Measurements from ENCODE around the gene FLNB.

FLNB gene

DNA sequence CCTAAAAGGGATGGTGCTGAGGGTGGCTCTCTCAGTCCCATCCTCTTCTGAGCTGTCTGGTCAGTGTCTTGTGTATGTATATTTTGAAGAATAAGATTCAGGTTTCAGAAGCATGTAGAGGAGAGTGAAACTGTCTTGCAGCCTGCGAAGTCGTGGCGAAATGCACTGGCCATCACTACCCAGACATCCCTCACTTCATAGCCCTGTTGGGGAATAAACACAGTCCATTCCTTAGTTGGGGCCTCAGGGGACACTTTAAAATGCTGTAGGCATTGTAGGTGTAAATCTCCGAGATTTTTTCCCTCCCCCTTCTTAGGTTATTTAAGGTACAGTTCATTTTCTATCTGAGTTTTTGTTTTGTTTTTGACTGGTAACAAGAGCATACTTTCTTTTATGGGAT lies 108.8 kb downstream of the FLNB start:
- Histone ChIP-seq H2BK120ac (ENCODE audit: low read depth, low read length) (no peak overlapping the region), H3K4ac (ENCODE audit: low read depth in 1 of 2, low read length in 2 of 2) (no peak overlapping the region), H3K4me3 (ENCODE audit: insufficient read depth in 1 of 2, low read depth in 1 of 2, low read length in 2 of 2) (peak overlapping the region in 1 of 2 experiments; percentile 59), H2BK15ac (ENCODE audit: low read depth, poor library complexity, severe bottlenecking) (no peak overlapping the region), H2BK5ac (ENCODE audit: low read depth, low read length, poor library complexity, severe bottlenecking) (no peak overlapping the region), H2AK5ac (ENCODE audit: low read length, severe bottlenecking) (no peak overlapping the region), H4K91ac (ENCODE audit: low read length) (no peak overlapping the region), H4K8ac (ENCODE audit: low read length) (no peak overlapping the region), H3K4me1 (ENCODE audit: control insufficient read depth, insufficient read depth, low read depth, low read length) (peaks cover 5% of the 10 kb centered on the region), H3K36me3 (ENCODE audit: control insufficient read depth in 1 of 2, insufficient read depth in 2 of 2, low read depth in 1 of 2, low read length in 2 of 2) (peaks cover 70 to 77% of the 10 kb centered on the region in 2 experiments), H3K14ac (ENCODE audit: low read length in 2 of 2) (no peak overlapping the region), H3K9me3 (ENCODE audit: control insufficient read depth, low read length) (no peaks in the 10 kb centered on the region), H2AFZ (ENCODE audit: low read depth, low read length) (no peak overlapping the region), H3K23ac (ENCODE audit: low read length in 2 of 2) (no peak overlapping the region), H3K9ac (ENCODE audit: low read length) (peak overlapping the region; percentile 82), H3K79me1 (replicated peaks; ENCODE audit: low read length, poor library complexity, severe bottlenecking) (peaks cover 23% of the 10 kb centered on the region), H3K27ac (ENCODE audit: low read length, poor library complexity, severe bottlenecking) (no peak overlapping the region), H3K4me2 (ENCODE audit: low read length, poor library complexity, severe bottlenecking) (no peak overlapping the region), H3K27me3 (ENCODE audit: control insufficient read depth in 1 of 2, insufficient read depth in 1 of 2, low read length in 2 of 2) (no peaks in the 10 kb centered on the region), H2BK12ac (ENCODE audit: low read length in 2 of 2) (no peak overlapping the region), H3K18ac (ENCODE audit: low read depth in 1 of 2, low read length in 2 of 2) (no peak overlapping the region)
- no peak for DNase-seq
- no CpG with 5 or more reads among the region's 4 CpGs for WGBS

DNA sequence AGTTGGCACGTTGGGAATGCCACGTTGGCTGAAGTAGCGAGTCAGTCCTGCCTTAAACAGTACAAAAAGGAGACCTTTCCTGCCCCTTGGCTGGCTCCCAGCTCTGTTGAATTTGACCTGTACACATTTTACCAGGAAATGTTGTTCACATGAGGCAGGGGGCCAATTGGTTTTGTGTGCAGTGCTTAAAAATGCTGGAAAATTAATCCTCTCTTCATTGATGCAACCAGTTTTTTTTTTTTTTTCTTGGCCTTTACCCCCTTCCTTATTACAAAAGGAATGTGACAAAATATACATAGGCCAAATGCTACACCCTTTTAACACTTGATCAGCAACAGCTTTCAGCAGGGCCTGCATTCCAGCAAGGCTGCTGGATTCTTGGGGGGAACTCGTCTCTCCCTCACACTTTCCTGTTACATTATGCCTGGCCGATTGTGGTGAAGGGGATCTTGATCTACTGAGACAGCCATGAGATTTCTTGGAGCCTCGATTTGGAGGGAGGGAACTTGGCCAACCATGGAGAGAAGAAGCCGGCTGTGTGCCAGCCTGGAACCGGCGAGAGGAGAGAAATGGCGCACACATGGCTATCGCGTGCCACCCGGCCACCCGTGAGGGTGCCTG lies 109.4 kb downstream of the FLNB start:
- no peak overlapping the region for H3K4me2 ChIP-seq (ENCODE audit: low read length, poor library complexity, severe bottlenecking)
- no peak overlapping the region for H3K4ac ChIP-seq (ENCODE audit: low read depth in 1 of 2, low read length in 2 of 2)
- no peak overlapping the region for H2BK15ac ChIP-seq (ENCODE audit: low read depth, poor library complexity, severe bottlenecking)
- 93% methylated on average over 13 of the region's 14 CpGs for WGBS
- H3K27me3 ChIP-seq (ENCODE audit: control insufficient read depth in 1 of 2, insufficient read depth in 1 of 2, low read length in 2 of 2), result no peaks in the 10 kb centered on the region
- no peak for DNase-seq
- no peak overlapping the region for H3K23ac ChIP-seq (ENCODE audit: low read length in 2 of 2)
- no peak overlapping the region for H2BK120ac ChIP-seq (ENCODE audit: low read depth, low read length)
- H3K18ac ChIP-seq (ENCODE audit: low read depth in 1 of 2, low read length in 2 of 2), result no peak overlapping the region
- H4K8ac ChIP-seq (ENCODE audit: low read length), result peak overlapping the region; percentile 51
- no peak overlapping the region for H2BK12ac ChIP-seq (ENCODE audit: low read length in 2 of 2)
- H3K79me1 ChIP-seq (replicated peaks; ENCODE audit: low read length, poor library complexity, severe bottlenecking), result peaks cover 22% of the 10 kb centered on the region
- peak overlapping the region in 1 of 2 experiments; percentile 59 for H3K4me3 ChIP-seq (ENCODE audit: insufficient read depth in 1 of 2, low read depth in 1 of 2, low read length in 2 of 2)
- no peak overlapping the region for H2AFZ ChIP-seq (ENCODE audit: low read depth, low read length)
- no peak overlapping the region for H4K91ac ChIP-seq (ENCODE audit: low read length)
- H3K36me3 ChIP-seq (ENCODE audit: control insufficient read depth in 1 of 2, insufficient read depth in 2 of 2, low read depth in 1 of 2, low read length in 2 of 2), result peaks cover 66 to 73% of the 10 kb centered on the region in 2 experiments
- H3K14ac ChIP-seq (ENCODE audit: low read length in 2 of 2), result no peak overlapping the region
- no peak overlapping the region for H2AK5ac ChIP-seq (ENCODE audit: low read length, severe bottlenecking)
- H2BK5ac ChIP-seq (ENCODE audit: low read depth, low read length, poor library complexity, severe bottlenecking), result no peak overlapping the region
- H3K9me3 ChIP-seq (ENCODE audit: control insufficient read depth, low read length), result no peaks in the 10 kb centered on the region
- peak overlapping the region; percentile 6 for H3K27ac ChIP-seq (ENCODE audit: low read length, poor library complexity, severe bottlenecking)
- peaks cover 5% of the 10 kb centered on the region for H3K4me1 ChIP-seq (ENCODE audit: control insufficient read depth, insufficient read depth, low read depth, low read length)
- H3K9ac ChIP-seq (ENCODE audit: low read length), result peak overlapping the region; percentile 82

GRCh38 chr3:58119186-58119585 lies 111.0 kb downstream of the FLNB start:
- H3K9me3 ChIP-seq (ENCODE audit: control insufficient read depth, low read length), result no peaks in the 10 kb centered on the region
- no peak overlapping the region for H2BK120ac ChIP-seq (ENCODE audit: low read depth, low read length)
- no peak overlapping the region for H4K8ac ChIP-seq (ENCODE audit: low read length)
- H3K36me3 ChIP-seq (ENCODE audit: control insufficient read depth in 1 of 2, insufficient read depth in 2 of 2, low read depth in 1 of 2, low read length in 2 of 2), result peaks cover 72 to 76% of the 10 kb centered on the region in 2 experiments
- H3K18ac ChIP-seq (ENCODE audit: low read depth in 1 of 2, low read length in 2 of 2), result no peak overlapping the region
- no peak overlapping the region for H2AK5ac ChIP-seq (ENCODE audit: low read length, severe bottlenecking)
- 98% methylated on average over 3 of the region's 6 CpGs for WGBS
- no peak overlapping the region for H3K14ac ChIP-seq (ENCODE audit: low read length in 2 of 2)
- no peaks in the 10 kb centered on the region for H3K27me3 ChIP-seq (ENCODE audit: control insufficient read depth in 1 of 2, insufficient read depth in 1 of 2, low read length in 2 of 2)
- no peak overlapping the region for H2BK15ac ChIP-seq (ENCODE audit: low read depth, poor library complexity, severe bottlenecking)
- peaks cover 5% of the 10 kb centered on the region for H3K4me1 ChIP-seq (ENCODE audit: control insufficient read depth, insufficient read depth, low read depth, low read length)
- no peak overlapping the region for H3K27ac ChIP-seq (ENCODE audit: low read length, poor library complexity, severe bottlenecking)
- no peak overlapping the region for H3K9ac ChIP-seq (ENCODE audit: low read length)
- no peak overlapping the region for H2AFZ ChIP-seq (ENCODE audit: low read depth, low read length)
- DNase-seq, result no peak
- H3K4ac ChIP-seq (ENCODE audit: low read depth in 1 of 2, low read length in 2 of 2), result no peak overlapping the region
- no peak overlapping the region for H3K23ac ChIP-seq (ENCODE audit: low read length in 2 of 2)
- no peak overlapping the region for H2BK12ac ChIP-seq (ENCODE audit: low read length in 2 of 2)
- H4K91ac ChIP-seq (ENCODE audit: low read length), result no peak overlapping the region
- H3K79me1 ChIP-seq (replicated peaks; ENCODE audit: low read length, poor library complexity, severe bottlenecking), result peaks cover 25% of the 10 kb centered on the region
- no peak overlapping the region for H3K4me3 ChIP-seq (ENCODE audit: insufficient read depth in 1 of 2, low read depth in 1 of 2, low read length in 2 of 2)
- no peak overlapping the region for H3K4me2 ChIP-seq (ENCODE audit: low read length, poor library complexity, severe bottlenecking)
- H2BK5ac ChIP-seq (ENCODE audit: low read depth, low read length, poor library complexity, severe bottlenecking), result no peak overlapping the region

GRCh38 chr3:58120075-58120812 lies 112.0 kb downstream of the FLNB start:
- Histone ChIP-seq H2AFZ (ENCODE audit: low read depth, low read length) (no peak overlapping the region), H3K18ac (ENCODE audit: low read depth in 1 of 2, low read length in 2 of 2) (no peak overlapping the region), H3K4ac (ENCODE audit: low read depth in 1 of 2, low read length in 2 of 2) (no peak overlapping the region), H3K27ac (ENCODE audit: low read length, poor library complexity, severe bottlenecking) (no peak overlapping the region), H3K14ac (ENCODE audit: low read length in 2 of 2) (no peak overlapping the region), H3K4me2 (ENCODE audit: low read length, poor library complexity, severe bottlenecking) (no peak overlapping the region), H4K8ac (ENCODE audit: low read length) (no peak overlapping the region), H3K23ac (ENCODE audit: low read length in 2 of 2) (no peak overlapping the region), H3K27me3 (ENCODE audit: control insufficient read depth in 1 of 2, insufficient read depth in 1 of 2, low read length in 2 of 2) (no peaks in the 10 kb centered on the region), H2BK15ac (ENCODE audit: low read depth, poor library complexity, severe bottlenecking) (no peak overlapping the region), H4K91ac (ENCODE audit: low read length) (no peak overlapping the region), H2BK5ac (ENCODE audit: low read depth, low read length, poor library complexity, severe bottlenecking) (no peak overlapping the region), H3K9me3 (ENCODE audit: control insufficient read depth, low read length) (no peaks in the 10 kb centered on the region), H2AK5ac (ENCODE audit: low read length, severe bottlenecking) (no peak overlapping the region), H2BK120ac (ENCODE audit: low read depth, low read length) (no peak overlapping the region), H3K9ac (ENCODE audit: low read length) (no peak overlapping the region), H3K4me3 (ENCODE audit: insufficient read depth in 1 of 2, low read depth in 1 of 2, low read length in 2 of 2) (no peak overlapping the region), H3K79me1 (replicated peaks; ENCODE audit: low read length, poor library complexity, severe bottlenecking) (peaks cover 27% of the 10 kb centered on the region), H3K4me1 (ENCODE audit: control insufficient read depth, insufficient read depth, low read depth, low read length) (peaks cover 7% of the 10 kb centered on the region), H2BK12ac (ENCODE audit: low read length in 2 of 2) (no peak overlapping the region), H3K36me3 (ENCODE audit: control insufficient read depth in 1 of 2, insufficient read depth in 2 of 2, low read depth in 1 of 2, low read length in 2 of 2) (peaks cover 76% of the 10 kb centered on the region in 2 experiments)
- no peak for DNase-seq
- WGBS, result 93% methylated on average over 10 of the region's 10 CpGs

Measured in mesenchymal stem cell (in vitro differentiated cells and primary cell).